Fibroblast of lung (primary cell): ENCODE measurements around the gene NDUFS5.
"Not testable (repeated sequence)": the region's sequence is repeated elsewhere in the genome, so short reads cannot be mapped to it uniquely, and the experiment has no call there.

Source experiments
- EZH2 ChIP-seq: IDR thresholded peaks from 2 replicates; pipeline ENCODE4 v1.5.1; 2012; ENCODE audit warnings: low read length, control low read depth, mild to moderate bottlenecking; ENCODE audit errors: missing control alignments
- TF ChIP-seq, protein P1 (sequence below), 2 donors: IDR thresholded peaks in 1 of 2; conservative IDR thresholded peaks in 1 of 2; 1 replicate in 1 of 2; 2 replicates in 1 of 2; pipeline ENCODE4 v1.5.1; 2011 to 2012; ENCODE audit warnings: low read length in 2 of 2, control low read depth in 1 of 2, inconsistent platforms in 1 of 2, low read depth in 1 of 2, mild to moderate bottlenecking in 1 of 2

DNA sequence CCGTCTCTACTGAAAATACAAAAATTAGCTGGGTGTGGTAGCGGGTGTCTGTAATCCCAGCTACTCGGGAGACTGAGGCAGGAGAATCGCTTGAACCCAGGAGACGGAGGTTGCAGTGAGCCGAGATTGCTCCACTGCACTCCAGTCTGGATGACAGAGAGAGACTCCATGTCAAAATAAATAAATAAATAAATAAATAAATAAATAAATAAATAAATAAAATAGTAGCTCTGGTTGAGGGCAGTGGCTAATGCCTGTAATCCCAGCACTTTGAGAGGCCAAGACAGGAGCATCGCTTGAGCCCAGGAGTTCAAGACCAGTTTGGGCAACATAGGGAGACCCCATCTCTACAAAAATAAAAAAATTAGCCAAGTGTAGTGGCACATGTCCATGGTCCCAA is 42.1 kb downstream of the NDUFS5 start:
- TF ChIP-seq, protein P1, sequence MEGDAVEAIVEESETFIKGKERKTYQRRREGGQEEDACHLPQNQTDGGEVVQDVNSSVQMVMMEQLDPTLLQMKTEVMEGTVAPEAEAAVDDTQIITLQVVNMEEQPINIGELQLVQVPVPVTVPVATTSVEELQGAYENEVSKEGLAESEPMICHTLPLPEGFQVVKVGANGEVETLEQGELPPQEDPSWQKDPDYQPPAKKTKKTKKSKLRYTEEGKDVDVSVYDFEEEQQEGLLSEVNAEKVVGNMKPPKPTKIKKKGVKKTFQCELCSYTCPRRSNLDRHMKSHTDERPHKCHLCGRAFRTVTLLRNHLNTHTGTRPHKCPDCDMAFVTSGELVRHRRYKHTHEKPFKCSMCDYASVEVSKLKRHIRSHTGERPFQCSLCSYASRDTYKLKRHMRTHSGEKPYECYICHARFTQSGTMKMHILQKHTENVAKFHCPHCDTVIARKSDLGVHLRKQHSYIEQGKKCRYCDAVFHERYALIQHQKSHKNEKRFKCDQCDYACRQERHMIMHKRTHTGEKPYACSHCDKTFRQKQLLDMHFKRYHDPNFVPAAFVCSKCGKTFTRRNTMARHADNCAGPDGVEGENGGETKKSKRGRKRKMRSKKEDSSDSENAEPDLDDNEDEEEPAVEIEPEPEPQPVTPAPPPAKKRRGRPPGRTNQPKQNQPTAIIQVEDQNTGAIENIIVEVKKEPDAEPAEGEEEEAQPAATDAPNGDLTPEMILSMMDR (conservative IDR thresholded peaks at IDR 0.05 in 1 of 2, IDR thresholded peaks at IDR 0.05 in 1 of 2; ENCODE audit: low read depth in 1 of 2, low read length in 2 of 2), result not testable (repeated sequence)
- not testable (repeated sequence) for TF ChIP-seq EZH2
